ENCODE data around the gene BTRC. TPM values are rescaled to one million over a fixed set of nuclear protein-coding genes. Genes with fewer than 3 reads are reported as not detected.
"Not testable (repeated sequence)": the region's sequence is repeated elsewhere in the genome, so short reads cannot be mapped to it uniquely, and the experiment has no call there.

BTRC gene
- total RNA-seq, 1 donor from 2014 or later, result 27.5 TPM

GRCh38 chr10:101588879-101589278 lies 234.9 kb downstream of the BTRC start:
- H3K9me3 Mint-ChIP-seq (ENCODE audit: unreplicated experiment), result no peaks in the 10 kb centered on the region
- no peak overlapping the region for H3K27ac Mint-ChIP-seq (ENCODE audit: unreplicated experiment)
- H3K27me3 Mint-ChIP-seq (ENCODE audit: unreplicated experiment), result peaks cover 6% of the 10 kb centered on the region
- TF ChIP-seq CTCF (IDR thresholded peaks at IDR 0.05; ENCODE audit: unreplicated experiment), result no peak
- no peak for DNase-seq (ENCODE audit: low spot score)
- peaks cover 4% of the 10 kb centered on the region for H3K36me3 Mint-ChIP-seq (ENCODE audit: low read depth, unreplicated experiment)
- peaks cover 13% of the 10 kb centered on the region for H3K4me1 Mint-ChIP-seq (ENCODE audit: unreplicated experiment)
- peak overlapping the region; percentile 97 for H3K4me3 Mint-ChIP-seq (ENCODE audit: unreplicated experiment)

GRCh38 chr10:101593331-101593730 lies 239.4 kb downstream of the BTRC start:
- not testable (repeated sequence) for H3K27ac Mint-ChIP-seq (ENCODE audit: unreplicated experiment); H3K36me3 Mint-ChIP-seq (ENCODE audit: low read depth, unreplicated experiment); H3K9me3 Mint-ChIP-seq (ENCODE audit: unreplicated experiment); H3K4me1 Mint-ChIP-seq (ENCODE audit: unreplicated experiment); H3K27me3 Mint-ChIP-seq (ENCODE audit: unreplicated experiment); DNase-seq (ENCODE audit: low spot score); H3K4me3 Mint-ChIP-seq (ENCODE audit: unreplicated experiment)

- Mint-ChIP-seq H3K4me1 (ENCODE audit: unreplicated experiment) (no peaks in the 10 kb centered on the region), H3K27me3 (ENCODE audit: unreplicated experiment) (no peaks in the 10 kb centered on the region), H3K36me3 (ENCODE audit: low read depth, unreplicated experiment) (peaks cover under 1% of the 10 kb centered on the region), H3K9me3 (ENCODE audit: unreplicated experiment) (no peaks in the 10 kb centered on the region), H3K27ac (ENCODE audit: unreplicated experiment) (no peak overlapping the region), H3K4me3 (ENCODE audit: unreplicated experiment) (no peak overlapping the region)
- no peak for DNase-seq (ENCODE audit: low spot score)
- TF ChIP-seq CTCF (IDR thresholded peaks at IDR 0.05; ENCODE audit: unreplicated experiment), result no peak
Observed at GRCh38 chr10:101595591-101596433, 241.8 kb downstream of the BTRC start.

GRCh38 chr10:101597091-101597900 lies 243.3 kb downstream of the BTRC start:
- Mint-ChIP-seq H3K27ac (ENCODE audit: unreplicated experiment) (no peak overlapping the region), H3K4me3 (ENCODE audit: unreplicated experiment) (no peak overlapping the region)
- no peak for DNase-seq (ENCODE audit: low spot score)

GRCh38 chr10:101601541-101601940 lies 247.6 kb downstream of the BTRC start:
- H3K4me1 Mint-ChIP-seq (ENCODE audit: unreplicated experiment), result peaks cover 10% of the 10 kb centered on the region

More at GRCh38 chr10:101597091-101597900, 243.3 kb downstream of the BTRC start:
- H3K4me1 Mint-ChIP-seq (ENCODE audit: unreplicated experiment), result no peaks in the 10 kb centered on the region
- TF ChIP-seq CTCF (IDR thresholded peaks at IDR 0.05; ENCODE audit: unreplicated experiment), result no peak
- H3K27me3 Mint-ChIP-seq (ENCODE audit: unreplicated experiment), result no peaks in the 10 kb centered on the region
- peaks cover 6% of the 10 kb centered on the region for H3K36me3 Mint-ChIP-seq (ENCODE audit: low read depth, unreplicated experiment)
- no peaks in the 10 kb centered on the region for H3K9me3 Mint-ChIP-seq (ENCODE audit: unreplicated experiment)

More at GRCh38 chr10:101601541-101601940, 247.6 kb downstream of the BTRC start:
- Mint-ChIP-seq H3K9me3 (ENCODE audit: unreplicated experiment) (no peaks in the 10 kb centered on the region), H3K27ac (ENCODE audit: unreplicated experiment) (no peak overlapping the region), H3K4me3 (ENCODE audit: unreplicated experiment) (no peak overlapping the region), H3K36me3 (ENCODE audit: low read depth, unreplicated experiment) (peaks cover 8% of the 10 kb centered on the region), H3K27me3 (ENCODE audit: unreplicated experiment) (no peaks in the 10 kb centered on the region)
- DNase-seq (ENCODE audit: low spot score), result no peak
- TF ChIP-seq CTCF (IDR thresholded peaks at IDR 0.05; ENCODE audit: unreplicated experiment), result no peak
